IMR-90 (cell line): Measurements from ENCODE around the gene SLC25A28.

Experiments used
- CHD1 ChIP-seq: IDR thresholded peaks from 2 replicates; pipeline ENCODE4 v1.6.1; 2012; ENCODE audit warnings: low read depth, low read length, improper control_type of control experiment
- CTCF ChIP-seq: conservative IDR thresholded peaks from 2 replicates; pipeline ENCODE4 v1.5.1; 2012; ENCODE audit warnings: mild to moderate bottlenecking, low read depth, low read length, improper control_type of control experiment
- MAFK ChIP-seq: IDR thresholded peaks from 2 replicates; pipeline ENCODE4 v1.6.1; 2012; ENCODE audit warnings: low read depth, low read length, improper control_type of control experiment
- USF2 ChIP-seq: fragments of 150-350 bp; IDR thresholded peaks from 2 replicates; pipeline ENCODE4 v1.6.1; 2017; ENCODE audit warnings: mild to moderate bottlenecking, antibody characterized with exemption, low read length, low read depth

- no peak for TF ChIP-seq CTCF
- no peak for TF ChIP-seq USF2
- no peak for TF ChIP-seq CHD1
- no peak for TF ChIP-seq MAFK
Measured at GRCh38 chr10:99656199-99657064, 36.2 kb upstream of the SLC25A28 start.
